Activated CD4-positive, alpha-beta T cell treated with anti-CD3 and anti-CD28 coated beads, Interleukin-2, Interleukin-6, amounts not matched to agents 100 ng/mL and 50 ng/mL, durations not matched to agents 16 hours and 8 hours (primary cell): Measurements from ENCODE around the gene ARL4A.

ENCODE experiments used
- DNase-seq: peaks from one replicate; pipeline ENCODE4 v3.0.0-alpha.2; 2020

Gene ARL4A

GRCh38 chr7:12727455-12728191 is 40.2 kb downstream of the ARL4A start:
- no peak for DNase-seq

- DNase-seq: no peak
Observed at GRCh38 chr7:12728192-12728538, 40.7 kb downstream of the ARL4A start.

- DNase-seq: no peak
Observed at GRCh38 chr7:12729112-12729511, 41.7 kb downstream of the ARL4A start.

GRCh38 chr7:12730523-12730922 is 43.1 kb downstream of the ARL4A start:
- DNase-seq: no peak

GRCh38 chr7:12731214-12731656 is 43.8 kb downstream of the ARL4A start:
- no peak for DNase-seq

GRCh38 chr7:12731775-12732174 is 44.3 kb downstream of the ARL4A start:
- no peak for DNase-seq

GRCh38 chr7:12732428-12732827 is 45.0 kb downstream of the ARL4A start:
- DNase-seq: no peak

- DNase-seq: no peak
Observed at GRCh38 chr7:12735923-12736322, 48.5 kb downstream of the ARL4A start.

GRCh38 chr7:12737373-12737772 is 49.9 kb downstream of the ARL4A start:
- DNase-seq: no peak

- DNase-seq: no peak
Observed at GRCh38 chr7:12737836-12738235, 50.4 kb downstream of the ARL4A start.

- DNase-seq: no peak
Observed at GRCh38 chr7:12738665-12739064, 51.2 kb downstream of the ARL4A start.
